ENCODE data around the gene NAA15. TPM values are rescaled to one million over a fixed set of nuclear protein-coding genes. Genes with fewer than 3 reads are reported as not detected.

Gene NAA15
- total and polyA plus RNA-seq, 12 donors = 4.6 to 36.4 (median 29.0) TPM

GRCh38 chr4:139389102-139389501 lies 87.8 kb downstream of the NAA15 start:
- no peaks in the 10 kb centered on the region for H3K9me3 ChIP-seq (replicated peaks in 1 of 3)
- no peak overlapping the region for H3K4me3 ChIP-seq
- intact Hi-C loops (cut with DNase I) = no loop called here
- no peaks in the 10 kb centered on the region for H3K4me1 ChIP-seq (replicated peaks in 1 of 2)
- TF ChIP-seq POLR2A (IDR thresholded peaks at IDR 0.05) = no peak
- TF ChIP-seq, protein P1, sequence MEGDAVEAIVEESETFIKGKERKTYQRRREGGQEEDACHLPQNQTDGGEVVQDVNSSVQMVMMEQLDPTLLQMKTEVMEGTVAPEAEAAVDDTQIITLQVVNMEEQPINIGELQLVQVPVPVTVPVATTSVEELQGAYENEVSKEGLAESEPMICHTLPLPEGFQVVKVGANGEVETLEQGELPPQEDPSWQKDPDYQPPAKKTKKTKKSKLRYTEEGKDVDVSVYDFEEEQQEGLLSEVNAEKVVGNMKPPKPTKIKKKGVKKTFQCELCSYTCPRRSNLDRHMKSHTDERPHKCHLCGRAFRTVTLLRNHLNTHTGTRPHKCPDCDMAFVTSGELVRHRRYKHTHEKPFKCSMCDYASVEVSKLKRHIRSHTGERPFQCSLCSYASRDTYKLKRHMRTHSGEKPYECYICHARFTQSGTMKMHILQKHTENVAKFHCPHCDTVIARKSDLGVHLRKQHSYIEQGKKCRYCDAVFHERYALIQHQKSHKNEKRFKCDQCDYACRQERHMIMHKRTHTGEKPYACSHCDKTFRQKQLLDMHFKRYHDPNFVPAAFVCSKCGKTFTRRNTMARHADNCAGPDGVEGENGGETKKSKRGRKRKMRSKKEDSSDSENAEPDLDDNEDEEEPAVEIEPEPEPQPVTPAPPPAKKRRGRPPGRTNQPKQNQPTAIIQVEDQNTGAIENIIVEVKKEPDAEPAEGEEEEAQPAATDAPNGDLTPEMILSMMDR (IDR thresholded peaks at IDR 0.05) = no peak
- no peak for DNase-seq
- H3K27ac ChIP-seq = no peak overlapping the region
- peaks cover 0 to 17% of the 10 kb centered on the region in 2 donors for H3K36me3 ChIP-seq (replicated peaks in 1 of 2)
- no peaks in the 10 kb centered on the region for H3K27me3 ChIP-seq

GRCh38 chr4:139389991-139390390 lies 88.7 kb downstream of the NAA15 start:
- no peak overlapping the region for H3K4me3 ChIP-seq
- no peak for DNase-seq
- no peak for TF ChIP-seq POLR2A (IDR thresholded peaks at IDR 0.05)
- TF ChIP-seq, protein P1 (IDR thresholded peaks at IDR 0.05) = no peak
- H3K9me3 ChIP-seq (replicated peaks in 1 of 3) = no peaks in the 10 kb centered on the region
- H3K36me3 ChIP-seq (replicated peaks in 1 of 2) = peaks cover 0 to 15% of the 10 kb centered on the region in 2 donors
- H3K27me3 ChIP-seq = no peaks in the 10 kb centered on the region
- no peak overlapping the region for H3K27ac ChIP-seq
- WGBS, 4 donors = 94 to 100% (median 95%) methylated on average over 1 of the region's 1 CpG
- intact Hi-C loops (cut with DNase I) = loop anchor here in 1 of 2 donors (10.0 kb wide), 1 partner anchor 185 kb away; no protein-coding TSS in a partner anchor
- no peaks in the 10 kb centered on the region for H3K4me1 ChIP-seq (replicated peaks in 1 of 2)

DNA sequence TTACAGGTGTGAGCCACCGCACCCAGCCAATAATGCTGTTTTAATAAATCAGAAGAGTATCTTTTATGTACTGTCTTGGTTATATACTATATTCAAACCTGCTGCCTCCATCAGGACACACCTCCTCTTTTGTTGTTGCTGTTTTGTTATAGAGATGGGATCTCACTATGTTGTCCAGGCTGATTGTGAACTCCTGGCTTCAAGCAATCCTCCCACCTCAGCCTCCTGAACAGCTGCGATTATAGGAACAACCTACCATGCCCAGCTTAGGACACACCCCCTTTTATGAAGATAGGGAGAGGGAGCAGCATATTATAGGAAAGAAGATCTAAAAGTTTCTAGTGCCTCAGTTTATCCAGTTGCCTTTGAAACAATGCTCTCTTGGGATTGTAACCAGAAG lies 90.4 kb downstream of the NAA15 start:
- 85 to 96% (median 93%) methylated on average over 2 of the region's 2 CpGs for WGBS, 4 donors
- no peak overlapping the region for H3K4me3 ChIP-seq
- DNase-seq = no peak
- intact Hi-C loops (cut with DNase I) = loop anchor here in 1 of 2 donors (10.0 kb wide), 1 partner anchor 187 kb away; no protein-coding TSS in a partner anchor
- no peaks in the 10 kb centered on the region for H3K4me1 ChIP-seq (replicated peaks in 1 of 2)
- H3K27ac ChIP-seq = no peak overlapping the region
- TF ChIP-seq, protein P1 (IDR thresholded peaks at IDR 0.05) = no peak
- TF ChIP-seq POLR2A (IDR thresholded peaks at IDR 0.05) = no peak
- H3K27me3 ChIP-seq = no peaks in the 10 kb centered on the region
- H3K9me3 ChIP-seq (replicated peaks in 1 of 3) = no peaks in the 10 kb centered on the region
- H3K36me3 ChIP-seq (replicated peaks in 1 of 2) = peaks cover 0 to 15% of the 10 kb centered on the region in 2 donors

DNA sequence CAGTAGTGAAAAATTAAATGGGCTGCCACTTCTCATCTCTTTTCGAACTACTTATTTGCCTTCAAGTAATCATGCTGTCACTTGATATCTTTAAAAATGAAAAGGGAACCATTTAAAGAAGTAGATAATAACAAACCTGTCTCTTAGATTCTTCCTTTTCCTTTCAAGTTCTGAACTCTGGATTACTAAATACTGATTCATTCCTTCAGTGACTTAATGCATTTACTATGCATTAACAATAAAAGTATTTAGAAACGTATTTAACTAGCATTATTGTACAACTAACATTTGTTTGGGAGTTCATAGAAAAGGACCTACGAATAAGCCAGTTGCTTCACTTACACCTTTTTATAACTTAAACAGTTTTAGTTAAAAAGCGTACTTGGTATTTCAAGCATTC lies 91.5 kb downstream of the NAA15 start:
- Histone ChIP-seq H3K27ac (no peak overlapping the region), H3K27me3 (no peaks in the 10 kb centered on the region), H3K9me3 (replicated peaks in 1 of 3) (no peaks in the 10 kb centered on the region), H3K4me1 (replicated peaks in 1 of 2) (no peaks in the 10 kb centered on the region), H3K4me3 (no peak overlapping the region), H3K36me3 (replicated peaks in 1 of 2) (peaks cover 0 to 15% of the 10 kb centered on the region in 2 donors)
- WGBS, 4 donors = 91 to 95% (median 94%) methylated on average over 4 of the region's 4 CpGs
- no peak for TF ChIP-seq POLR2A (IDR thresholded peaks at IDR 0.05)
- TF ChIP-seq, protein P1 (IDR thresholded peaks at IDR 0.05) = no peak
- intact Hi-C loops (cut with DNase I) = loop anchor here in 1 of 2 donors (10.0 kb wide), 1 partner anchor 188 kb away; no protein-coding TSS in a partner anchor
- no peak for DNase-seq
